IMR-90 (cell line): ENCODE results near the gene ONECUT1. TPM values are rescaled to one million over a fixed set of nuclear protein-coding genes. Genes with fewer than 3 reads are reported as not detected.
A peak's percentile ranks its signal among the peaks of the same experiment; 100 is the strongest.

Experiments used
- ATAC-seq: fragments of 200-7000 bp; cut with Tn5 transposase; 2 replicates; pipeline ENCODE4 v1.9.1; 2020; ENCODE audit warnings: low read depth, mild to moderate bottlenecking, moderate library complexity
- BruUV-seq: library from RNA; stranded (reverse); fragments of 400-500 nt; replicated peaks from 2 replicates; lab custom pipeline; 2021; lab: Mats Ljungman, UMichigan
- CTCF ChIA-PET: fragments of 300-600 bp; formaldehyde crosslinking; extraction: SDS; loops from one replicate; lab custom pipeline; 2021; ENCODE audit warnings: antibody characterized with exemption; lab: Yijun Ruan, JAX
- POLR2A ChIA-PET: fragments of 300-600 bp; sonication (Branson Sonifier 250); formaldehyde crosslinking; loops from one replicate; lab custom pipeline; 2022; ENCODE audit warnings: antibody characterized with exemption; ENCODE audit not compliant: unreplicated experiment; lab: Charles Lee
- DNase-seq: peaks from one replicate; pipeline ENCODE4 v3.0.0; 2013
- H2AFZ ChIP-seq: replicated peaks from 2 replicates; pipeline ENCODE3; 2013; ENCODE audit warnings: low read length, mild to moderate bottlenecking; ENCODE audit not compliant: poor library complexity
- H2AK5ac ChIP-seq: 2 replicates; pipeline ENCODE4 v1.6.1; 2013; ENCODE audit warnings: low read depth, low read length, inconsistent platforms
- H2AK9ac ChIP-seq: replicated peaks from 2 replicates; pipeline ENCODE3; 2013; ENCODE audit warnings: mild to moderate bottlenecking, low read depth, low read length, moderate library complexity; ENCODE audit not compliant: poor library complexity
- H2BK120ac ChIP-seq: 2 replicates; pipeline ENCODE4 v1.6.1; 2013; ENCODE audit warnings: low read depth, low read length, inconsistent platforms
- H2BK15ac ChIP-seq: 3 replicates; pipeline ENCODE4 v1.6.1; 2013; ENCODE audit warnings: low read depth, low read length, inconsistent platforms
- H2BK20ac ChIP-seq: 2 replicates; pipeline ENCODE4 v1.6.1; 2013; ENCODE audit warnings: low read depth, mild to moderate bottlenecking, inconsistent platforms, low read length, moderate library complexity
- H2BK5ac ChIP-seq: 2 replicates; pipeline ENCODE4 v1.6.1; 2013; ENCODE audit warnings: mild to moderate bottlenecking, low read depth, low read length, inconsistent platforms; ENCODE audit not compliant: poor library complexity, severe bottlenecking
- H3K14ac ChIP-seq: replicated peaks from 2 replicates; pipeline ENCODE4 v1.6.1; 2013; ENCODE audit warnings: low read depth, low read length, inconsistent platforms
- H3K18ac ChIP-seq: 2 replicates; pipeline ENCODE4 v1.6.1; 2013; ENCODE audit warnings: low read depth, low read length, control low read depth
- H3K23ac ChIP-seq: 2 replicates; pipeline ENCODE4 v1.6.1; 2013; ENCODE audit warnings: low read depth, low read length, inconsistent platforms
- H3K27ac ChIP-seq: 2 replicates; pipeline ENCODE4 v1.5.1; 2013; ENCODE audit warnings: mild to moderate bottlenecking, control low read depth, low read length; ENCODE audit not compliant: insufficient read depth
- H3K27me3 ChIP-seq: 2 replicates; pipeline ENCODE4 v1.6.1; 2013; ENCODE audit warnings: low read length; ENCODE audit not compliant: control insufficient read depth, insufficient read depth
- H3K36me3 ChIP-seq: 2 replicates; pipeline ENCODE4 v1.6.1; 2013; ENCODE audit warnings: low read length, mixed read lengths; ENCODE audit not compliant: control insufficient read depth, insufficient read depth
- H3K4ac ChIP-seq: 2 replicates; pipeline ENCODE4 v1.6.1; 2013; ENCODE audit warnings: low read depth, low read length, inconsistent platforms
- H3K4me1 ChIP-seq: 2 replicates; pipeline ENCODE4 v1.6.1; 2013; ENCODE audit warnings: low read length, mixed read lengths; ENCODE audit not compliant: control insufficient read depth, insufficient read depth
- H3K4me2 ChIP-seq: 2 replicates; pipeline ENCODE4 v1.6.1; 2013; ENCODE audit warnings: low read depth, mild to moderate bottlenecking, control low read depth, low read length, moderate library complexity
- H3K4me3 ChIP-seq: 2 replicates; pipeline ENCODE4 v1.5.1; 2013; ENCODE audit warnings: low read depth, mild to moderate bottlenecking, control low read depth, low read length, moderate library complexity; ENCODE audit not compliant: insufficient read depth
- H3K56ac ChIP-seq: 2 replicates; pipeline ENCODE4 v1.6.1; 2013; ENCODE audit warnings: low read length, inconsistent platforms; ENCODE audit not compliant: insufficient read depth; ENCODE audit errors: extremely low read depth
- H3K79me1 ChIP-seq, 2 experiments: 2 replicates each; pipeline ENCODE4 v1.6.1; 2013; ENCODE audit warnings: low read length in 2 of 2, inconsistent platforms in 1 of 2, low read depth in 1 of 2
- H3K9ac ChIP-seq: 2 replicates; pipeline ENCODE4 v1.6.1; 2013; ENCODE audit warnings: low read depth, low read length, control low read depth
- H3K9me1 ChIP-seq: 2 replicates; pipeline ENCODE4 v1.6.1; 2013; ENCODE audit warnings: low read length, inconsistent platforms; ENCODE audit not compliant: insufficient read depth
- H3K9me3 ChIP-seq: 2 replicates; pipeline ENCODE4 v1.6.1; 2013; ENCODE audit warnings: low read length; ENCODE audit not compliant: control insufficient read depth, insufficient read depth
- H4K20me1 ChIP-seq: 2 replicates; pipeline ENCODE4 v1.6.1; 2013; ENCODE audit warnings: low read length, inconsistent platforms; ENCODE audit not compliant: insufficient read depth
- H4K5ac ChIP-seq: 2 replicates; pipeline ENCODE4 v1.6.1; 2013; ENCODE audit warnings: mild to moderate bottlenecking, low read depth, low read length, control low read depth
- H4K8ac ChIP-seq, 2 experiments: 2 replicates each; pipeline ENCODE4 v1.6.1; 2013; ENCODE audit warnings: low read depth in 2 of 2, low read length in 2 of 2, control low read depth in 1 of 2, inconsistent platforms in 1 of 2
- H4K91ac ChIP-seq: 2 replicates; pipeline ENCODE4 v1.6.1; 2013; ENCODE audit warnings: low read depth, low read length, inconsistent platforms; ENCODE audit not compliant: insufficient read depth
- BHLHE40 ChIP-seq: fragments of 150-350 bp; IDR thresholded peaks from 2 replicates; pipeline ENCODE4 v1.6.1; 2016; ENCODE audit warnings: mild to moderate bottlenecking, low read depth, low read length
- CHD1 ChIP-seq: IDR thresholded peaks from 2 replicates; pipeline ENCODE4 v1.6.1; 2012; ENCODE audit warnings: low read depth, low read length, improper control_type of control experiment
- ELK1 ChIP-seq: fragments of 150-350 bp; IDR thresholded peaks from 2 replicates; pipeline ENCODE4 v1.6.1; 2016; ENCODE audit warnings: low read depth, mild to moderate bottlenecking, low read length, moderate library complexity, borderline replicate concordance
- FOS ChIP-seq: fragments of 150-350 bp; IDR thresholded peaks from 2 replicates; pipeline ENCODE4 v1.6.1; 2016; ENCODE audit warnings: low read depth, low read length
- MAFK ChIP-seq: IDR thresholded peaks from 2 replicates; pipeline ENCODE4 v1.6.1; 2012; ENCODE audit warnings: low read depth, low read length, improper control_type of control experiment
- MAZ ChIP-seq: IDR thresholded peaks from 2 replicates; pipeline ENCODE4 v1.6.1; 2012; ENCODE audit warnings: low read depth, mild to moderate bottlenecking, low read length, improper control_type of control experiment, moderate library complexity, borderline replicate concordance
- MXI1 ChIP-seq: IDR thresholded peaks from 2 replicates; pipeline ENCODE4 v1.6.1; 2012; ENCODE audit warnings: low read depth, mild to moderate bottlenecking, low read length, moderate library complexity, borderline replicate concordance
- NFE2L2 ChIP-seq: fragments of 150-350 bp; IDR thresholded peaks from 2 replicates; pipeline ENCODE4 v1.6.1; 2016; ENCODE audit warnings: low read depth, mild to moderate bottlenecking, low read length
- POLR2A ChIP-seq: IDR thresholded peaks from 2 replicates; pipeline ENCODE4 v1.6.1; 2012; ENCODE audit warnings: mild to moderate bottlenecking, low read depth, low read length
- RAD21 ChIP-seq: IDR thresholded peaks from 2 replicates; pipeline ENCODE4 v1.6.1; 2012; ENCODE audit warnings: low read length, improper control_type of control experiment
- RCOR1 ChIP-seq: IDR thresholded peaks from 2 replicates; pipeline ENCODE4 v1.6.1; 2012; ENCODE audit warnings: mild to moderate bottlenecking, low read length, improper control_type of control experiment; ENCODE audit not compliant: insufficient replicate concordance
- RFX5 ChIP-seq: IDR thresholded peaks from 2 replicates; pipeline ENCODE4 v1.8.0; 2012; ENCODE audit warnings: low read depth, mild to moderate bottlenecking, low read length, moderate library complexity
- SMC3 ChIP-seq: fragments of 150-350 bp; IDR thresholded peaks from 2 replicates; pipeline ENCODE4 v1.6.1; 2016; ENCODE audit warnings: low read depth, mild to moderate bottlenecking, antibody characterized with exemption, low read length, moderate library complexity
- WGBS, 2 experiments: methylation state at CpG; one replicate each; pipeline versions ENCODE4 v1.1.5 to v1.1.7; 2013; ENCODE audit warnings: missing lambda C conversion rate in 2 of 2; ENCODE audit not compliant: insufficient read length in 1 of 2; ENCODE audit errors: extremely low coverage in 2 of 2; 5-methylcytosine and 5-hydroxymethylcytosine counted together
- dilution Hi-C: fragments of 300-500 bp; cut with HindIII; formaldehyde crosslinking; loops from one replicate; pipeline ENCODE4 v1.14.3; 2018; ENCODE audit warnings: low sequenced_read_pairs; ENCODE audit not compliant: unreplicated experiment
- in situ Hi-C: fragments of 300-500 bp; cut with MboI; formaldehyde crosslinking; loops from 3 replicates; pipeline ENCODE4 v1.14.3; 2019; ENCODE audit warnings: low sequenced_read_pairs, inconsistent platforms, mixed read lengths
- intact Hi-C: fragments of 100-400 bp; cut with micrococcal nuclease; formaldehyde crosslinking; loops from 2 replicates; pipeline ENCODE4 v1.10.0; 2022
- polyA plus RNA-seq, 3 experiments: library from polyadenylated mRNA; depleted of rRNA; stranded (reverse); fragments of >200 nt; gene quantifications; 2 replicates each; pipeline ENCODE4 v1.2.3, GENCODE V29; 2012; ENCODE audit warnings: low replicate concordance in 1 of 3
- total RNA-seq: library from RNA; depleted of rRNA; stranded (reverse); fragments of >200 nt; gene quantifications from 2 replicates; pipeline ENCODE4 v1.2.3, GENCODE V29; 2012
- TF ChIP-seq, protein P1 (sequence below): fragments of 150-350 bp; IDR thresholded peaks from 2 replicates; pipeline ENCODE4 v1.6.1; 2017; ENCODE audit warnings: mild to moderate bottlenecking, antibody characterized with exemption, low read length, low read depth

Gene ONECUT1
- total and polyA plus RNA-seq, 2 of the 4 experiments (the other 2 are of a cell fraction), result not detected

GRCh38 chr15:52783191-52783829, 6.8 kb downstream of the ONECUT1 start:
- Histone ChIP-seq H3K27ac (no peak overlapping the region), H2AK9ac (no peak overlapping the region), H3K4me3 (no peak overlapping the region), H4K91ac (no peak overlapping the region), H3K14ac (no peak overlapping the region), H3K9me3 (peaks cover 7% of the 10 kb centered on the region), H2AFZ (no peak overlapping the region), H3K9ac (no peak overlapping the region), H4K8ac (no peak overlapping the region), H4K5ac (no peak overlapping the region), H2BK15ac (no peak overlapping the region), H3K18ac (no peak overlapping the region), H3K4me2 (no peak overlapping the region), H3K27me3 (peaks cover 67% of the 10 kb centered on the region), H3K79me1 (no peaks in the 10 kb centered on the region), H3K9me1 (no peaks in the 10 kb centered on the region; the same call in 1 of the 2 replicates), H2AK5ac (no peak overlapping the region), H2BK120ac (no peak overlapping the region), H2BK20ac (no peak overlapping the region), H2BK5ac (no peak overlapping the region), H3K56ac (no peak overlapping the region), H3K4me1 (no peaks in the 10 kb centered on the region), H3K36me3 (no peaks in the 10 kb centered on the region), H4K20me1 (no peaks in the 10 kb centered on the region), H3K4ac (no peak overlapping the region), H3K23ac (no peak overlapping the region)
- BruUV-seq, result no TSS peak
- POLR2A ChIA-PET, result interaction anchor here (0.6 kb wide), 1 partner anchor 35 kb away, joined by 3 read pairs; no protein-coding TSS in a partner anchor
- dilution Hi-C loops (no loop called here), intact Hi-C loops (no loop called here), in situ Hi-C loops (no loop called here)
- no peak for DNase-seq
- CTCF ChIA-PET, result no interaction called here
- no peak for TF ChIP-seq BHLHE40
- TF ChIP-seq RCOR1, result no peak
- no peak for TF ChIP-seq ELK1
- no peak for TF ChIP-seq SMC3
- no peak for TF ChIP-seq MXI1
- no peak for TF ChIP-seq MAZ
- no peak for TF ChIP-seq FOS
- TF ChIP-seq RFX5, result no peak
- no peak for TF ChIP-seq NFE2L2
- TF ChIP-seq, protein P1, sequence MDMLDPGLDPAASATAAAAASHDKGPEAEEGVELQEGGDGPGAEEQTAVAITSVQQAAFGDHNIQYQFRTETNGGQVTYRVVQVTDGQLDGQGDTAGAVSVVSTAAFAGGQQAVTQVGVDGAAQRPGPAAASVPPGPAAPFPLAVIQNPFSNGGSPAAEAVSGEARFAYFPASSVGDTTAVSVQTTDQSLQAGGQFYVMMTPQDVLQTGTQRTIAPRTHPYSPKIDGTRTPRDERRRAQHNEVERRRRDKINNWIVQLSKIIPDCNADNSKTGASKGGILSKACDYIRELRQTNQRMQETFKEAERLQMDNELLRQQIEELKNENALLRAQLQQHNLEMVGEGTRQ, result no peak
- no peak for TF ChIP-seq RAD21
- TF ChIP-seq CHD1, result no peak
- TF ChIP-seq POLR2A, result no peak
- TF ChIP-seq MAFK, result no peak
- ATAC-seq, result peak; percentile 37
- WGBS, 2 experiments, result 9% methylated on average over 9 of the region's 34 CpGs; no CpG with 5 or more reads in 1 of the 2 experiments
